Esophagus squamous epithelium (tissue), 5 donors: Measurements from ENCODE around the gene COG4. TPM values are rescaled to one million over a fixed set of nuclear protein-coding genes. Genes with fewer than 3 reads are reported as not detected.
A peak's percentile ranks its signal among the peaks of the same experiment; 100 is the strongest.

ENCODE experiments used
- DNase-seq: peaks from one replicate; lab custom pipeline; 2025; lab: John Stamatoyannopoulos, UW
- H3K27ac ChIP-seq, 4 donors: fragments of 200-600 bp; sonication (generic); one replicate each; pipeline ENCODE4 v1.5.1; 2016 to 2019; ENCODE audit warnings: mild to moderate bottlenecking in 1 of 4
- H3K27me3 ChIP-seq, 4 donors: fragments of 200-600 bp; sonication (generic); 1 replicate in 3 of 4; 2 replicates in 1 of 4; pipeline versions ENCODE4 v1.5.1 to v1.6.0; 2017 to 2021; ENCODE audit warnings: antibody characterized with exemption in 1 of 4
- H3K36me3 ChIP-seq, 3 donors: fragments of 200-600 bp; sonication (generic); one replicate each; pipeline ENCODE4 v1.5.1; 2016 to 2019
- H3K4me1 ChIP-seq, 3 donors: fragments of 200-600 bp; sonication (generic); one replicate each; pipeline ENCODE4 v1.5.1; 2017 to 2019
- H3K4me3 ChIP-seq, 4 donors: fragments of 200-600 bp; sonication (generic); 1 replicate in 3 of 4; 2 replicates in 1 of 4; pipeline ENCODE4 v1.5.1; 2016 to 2019; ENCODE audit warnings: mild to moderate bottlenecking in 2 of 4, moderate library complexity in 1 of 4
- H3K9me3 ChIP-seq, 3 donors: fragments of 200-600 bp; sonication (generic); one replicate each; pipeline ENCODE4 v1.5.1; 2016 to 2019
- POLR2A ChIP-seq, 4 donors: fragments of 450-650 bp; IDR thresholded peaks; one replicate each; pipeline ENCODE4 v1.6.1; 2017; ENCODE audit warnings: antibody characterized with exemption in 4 of 4, mild to moderate bottlenecking in 4 of 4, moderate library complexity in 3 of 4
- WGBS, 2 donors: methylation state at CpG; one replicate each; pipeline ENCODE4 v1.1.5; 2018; 5-methylcytosine and 5-hydroxymethylcytosine counted together
- intact Hi-C: fragments of 100-400 bp; cut with DNase I; formaldehyde crosslinking; loops from one replicate; pipeline ENCODE4 v1.15.0; 2022
- total RNA-seq, 4 donors: library from RNA; depleted of rRNA; stranded (reverse); fragments of >200 nt; gene quantifications; one replicate each; pipeline ENCODE4 v1.1.0, GENCODE V29; 2016
- TF ChIP-seq, protein P1 (sequence below), 6 experiments: fragments of 450-650 bp in 4 of 6; fragments of 200-600 bp in 2 of 6; sonication (generic) in 2 of 6; IDR thresholded peaks; one replicate each; pipeline ENCODE4 v1.5.1; 2016 to 2019; ENCODE audit warnings: antibody characterized with exemption in 6 of 6, mild to moderate bottlenecking in 4 of 6, moderate library complexity in 4 of 6
- donor health status: DM: yes; HTN: yes; CAD: no.

COG4 gene
- total RNA-seq, 4 donors from 2014 or later = 40.3 to 54.0 (median 47.5) TPM

DNA sequence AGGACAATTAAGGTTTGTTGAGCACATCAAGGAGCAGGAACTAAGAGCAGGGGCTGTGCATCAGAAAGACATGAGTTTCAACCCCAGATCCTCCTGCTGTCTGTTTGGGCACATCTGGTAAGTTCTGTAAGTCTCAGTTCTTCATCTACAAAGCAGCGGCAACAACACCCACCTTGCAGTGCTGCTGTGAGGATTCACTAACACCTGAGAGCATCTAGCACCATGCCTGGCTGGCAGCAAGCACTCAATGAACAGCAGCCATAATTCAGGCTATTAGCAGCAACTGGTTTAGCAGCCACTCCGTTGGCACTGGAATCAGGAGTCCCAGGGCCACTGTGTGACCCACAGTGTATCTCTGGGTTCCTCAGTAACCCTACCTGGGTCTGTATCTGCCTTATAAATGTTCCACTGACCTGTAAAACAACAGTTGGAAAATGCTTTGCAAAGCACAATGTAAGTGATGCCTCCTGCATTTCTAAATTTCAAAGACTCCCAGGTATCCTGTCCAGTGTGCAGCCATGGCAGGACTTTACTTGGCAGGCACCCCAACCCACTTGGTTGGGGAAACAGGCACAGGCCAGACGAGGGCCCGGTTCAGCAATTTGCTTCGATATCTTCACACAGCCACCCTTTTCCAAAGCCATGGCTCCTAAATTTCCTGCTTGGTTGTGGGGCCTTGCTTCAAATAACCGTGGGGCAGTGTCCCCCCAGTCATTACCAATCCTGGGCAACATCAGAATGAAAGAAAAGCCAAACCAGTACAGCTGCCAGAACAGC, 88.7 kb downstream of the COG4 start:
- Histone ChIP-seq H3K36me3 (no peaks in the 10 kb centered on the region), H3K4me1 (peaks cover 46 to 92% (median 64%) of the 10 kb centered on the region in 3 donors), H3K27me3 (no peaks in the 10 kb centered on the region), H3K4me3 (no peak overlapping the region), H3K9me3 (no peaks in the 10 kb centered on the region), H3K27ac (peak overlapping the region in 2 of 4 donors; percentile 4 to 55)
- no peak for TF ChIP-seq POLR2A (IDR thresholded peaks at IDR 0.05)
- TF ChIP-seq, protein P1, sequence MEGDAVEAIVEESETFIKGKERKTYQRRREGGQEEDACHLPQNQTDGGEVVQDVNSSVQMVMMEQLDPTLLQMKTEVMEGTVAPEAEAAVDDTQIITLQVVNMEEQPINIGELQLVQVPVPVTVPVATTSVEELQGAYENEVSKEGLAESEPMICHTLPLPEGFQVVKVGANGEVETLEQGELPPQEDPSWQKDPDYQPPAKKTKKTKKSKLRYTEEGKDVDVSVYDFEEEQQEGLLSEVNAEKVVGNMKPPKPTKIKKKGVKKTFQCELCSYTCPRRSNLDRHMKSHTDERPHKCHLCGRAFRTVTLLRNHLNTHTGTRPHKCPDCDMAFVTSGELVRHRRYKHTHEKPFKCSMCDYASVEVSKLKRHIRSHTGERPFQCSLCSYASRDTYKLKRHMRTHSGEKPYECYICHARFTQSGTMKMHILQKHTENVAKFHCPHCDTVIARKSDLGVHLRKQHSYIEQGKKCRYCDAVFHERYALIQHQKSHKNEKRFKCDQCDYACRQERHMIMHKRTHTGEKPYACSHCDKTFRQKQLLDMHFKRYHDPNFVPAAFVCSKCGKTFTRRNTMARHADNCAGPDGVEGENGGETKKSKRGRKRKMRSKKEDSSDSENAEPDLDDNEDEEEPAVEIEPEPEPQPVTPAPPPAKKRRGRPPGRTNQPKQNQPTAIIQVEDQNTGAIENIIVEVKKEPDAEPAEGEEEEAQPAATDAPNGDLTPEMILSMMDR (IDR thresholded peaks at IDR 0.05) = no peak
- intact Hi-C loops = no loop called here
- 86 to 90% methylated on average over 5 to 6 of the region's 6 CpGs for WGBS, 2 donors
- DNase-seq = no peak

DNA sequence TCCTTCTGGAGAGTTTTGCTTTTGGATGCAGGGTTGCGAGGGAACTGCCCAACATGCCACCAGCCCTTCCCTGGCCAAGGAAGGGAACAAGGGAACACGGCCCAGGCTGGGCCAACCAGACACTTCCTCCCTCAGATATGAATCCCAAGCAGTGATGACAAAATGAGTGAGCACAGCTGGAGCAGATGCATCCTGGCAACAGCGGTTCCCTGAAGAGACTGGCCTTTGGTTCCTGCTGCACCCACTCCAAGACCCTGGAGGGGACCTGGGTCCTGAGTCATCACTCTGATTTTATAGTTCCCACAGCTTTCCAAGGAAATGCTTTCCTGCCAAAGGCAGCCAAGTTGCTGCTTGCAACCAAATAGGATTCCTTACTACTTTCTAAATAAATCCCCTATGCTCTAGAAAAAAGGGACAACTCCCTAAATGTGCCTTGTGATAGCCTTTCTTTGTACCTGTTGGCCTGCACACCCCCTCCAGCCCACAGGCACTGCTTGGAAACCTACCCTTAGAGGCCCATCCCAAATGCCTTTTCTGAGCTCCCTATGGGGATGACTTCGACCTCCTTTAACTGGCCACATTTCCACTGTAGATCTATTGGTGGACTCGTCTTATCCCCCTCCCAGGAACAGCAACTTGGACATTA, 89.8 kb downstream of the COG4 start:
- 21 to 33% methylated on average over 3 to 4 of the region's 5 CpGs for WGBS, 2 donors
- Histone ChIP-seq H3K27ac (peak overlapping the region in 3 of 4 donors; percentile 50 to 78 (median 55)), H3K9me3 (no peaks in the 10 kb centered on the region), H3K4me3 (no peak overlapping the region), H3K36me3 (no peaks in the 10 kb centered on the region), H3K27me3 (no peaks in the 10 kb centered on the region), H3K4me1 (peaks cover 50 to 95% (median 68%) of the 10 kb centered on the region in 3 donors)
- TF ChIP-seq, protein P1 (IDR thresholded peaks at IDR 0.05) = no peak
- DNase-seq = no peak
- intact Hi-C loops = no loop called here

GRCh38 chr16:70432723-70433457, 90.5 kb downstream of the COG4 start:
- intact Hi-C loops = no loop called here
- no peak for DNase-seq

GRCh38 chr16:70432356-70432722, 91.0 kb downstream of the COG4 start:
- no peaks in the 10 kb centered on the region for H3K9me3 ChIP-seq
- TF ChIP-seq, protein P1 (IDR thresholded peaks at IDR 0.05) = no peak
- peaks cover 54 to 95% (median 69%) of the 10 kb centered on the region in 3 donors for H3K4me1 ChIP-seq

More at GRCh38 chr16:70432723-70433457, 90.5 kb downstream of the COG4 start:
- Histone ChIP-seq H3K4me1 (peaks cover 54 to 95% (median 70%) of the 10 kb centered on the region in 3 donors), H3K4me3 (no peak overlapping the region), H3K27ac (peak overlapping the region in 3 of 4 donors; percentile 50 to 78 (median 55)), H3K27me3 (no peaks in the 10 kb centered on the region), H3K9me3 (no peaks in the 10 kb centered on the region), H3K36me3 (no peaks in the 10 kb centered on the region)
- TF ChIP-seq, protein P1 (IDR thresholded peaks at IDR 0.05) = no peak
- no peak for TF ChIP-seq POLR2A (IDR thresholded peaks at IDR 0.05)
- 42 to 50% methylated on average over 12 of the region's 12 CpGs for WGBS, 2 donors

More at GRCh38 chr16:70432356-70432722, 91.0 kb downstream of the COG4 start:
- 48 to 66% methylated on average over 2 to 3 of the region's 3 CpGs for WGBS, 2 donors
- no peaks in the 10 kb centered on the region for H3K27me3 ChIP-seq
- H3K27ac ChIP-seq = peak overlapping the region in 3 of 4 donors; percentile 50 to 78 (median 55)
- DNase-seq = no peak
- no peak overlapping the region for H3K4me3 ChIP-seq
- intact Hi-C loops = no loop called here
- H3K36me3 ChIP-seq = no peaks in the 10 kb centered on the region
